ENCODE data around the gene EMP2. TPM values are rescaled to one million over a fixed set of nuclear protein-coding genes. Genes with fewer than 3 reads are reported as not detected.

EMP2 gene
- total RNA-seq, 2 donors from 2014 or later = 19.0 to 20.7 TPM

- peaks cover 9% of the 10 kb centered on the region for H3K4me1 ChIP-seq (ENCODE audit: control insufficient read depth, insufficient read depth, low read length)
- H3K27ac ChIP-seq (ENCODE audit: low read depth, low read length) = no peak overlapping the region
- no peak overlapping the region for H3K4me3 Mint-ChIP-seq
- no peak for TF ChIP-seq CTCF (conservative IDR thresholded peaks at IDR 0.05)
- no peak overlapping the region for H3K27ac Mint-ChIP-seq
- H3K36me3 Mint-ChIP-seq (ENCODE audit: low read depth) = no peaks in the 10 kb centered on the region
- H3K27me3 Mint-ChIP-seq (ENCODE audit: insufficient read depth) = peaks cover 4% of the 10 kb centered on the region
- no peaks in the 10 kb centered on the region for H3K27me3 ChIP-seq (ENCODE audit: control insufficient read depth, insufficient read depth, low read length, poor library complexity, severe bottlenecking)
- H3K9ac ChIP-seq (ENCODE audit: extremely low read depth, low read length, poor library complexity, severe bottlenecking) = no peak overlapping the region
- H3K9me3 Mint-ChIP-seq = peaks cover 8% of the 10 kb centered on the region
- H3K9me3 ChIP-seq (ENCODE audit: control insufficient read depth, low read length) = no peaks in the 10 kb centered on the region
- H3K4me3 ChIP-seq (ENCODE audit: low read length) = no peak overlapping the region
- peaks cover 11% of the 10 kb centered on the region for H3K4me1 Mint-ChIP-seq
- WGBS, 2 experiments (ENCODE audit: insufficient coverage in 1 of 2, insufficient read length in 1 of 2) = 91 to 93% methylated on average over 6 to 7 of the region's 7 CpGs
- no peaks in the 10 kb centered on the region for H3K36me3 ChIP-seq (ENCODE audit: control insufficient read depth, insufficient read depth, low read length)
- DNase-seq = no peak
Measured at GRCh38 chr16:10518479-10519041, 61.8 kb downstream of the EMP2 start.

GRCh38 chr16:10517868-10518267 lies 62.5 kb downstream of the EMP2 start:
- WGBS, 2 experiments (ENCODE audit: insufficient coverage in 1 of 2, insufficient read length in 1 of 2) = 90 to 94% methylated on average over 5 of the region's 5 CpGs
- no peak overlapping the region for H3K27ac Mint-ChIP-seq
- H3K36me3 ChIP-seq (ENCODE audit: control insufficient read depth, insufficient read depth, low read length) = no peaks in the 10 kb centered on the region
- H3K27me3 ChIP-seq (ENCODE audit: control insufficient read depth, insufficient read depth, low read length, poor library complexity, severe bottlenecking) = no peaks in the 10 kb centered on the region
- no peaks in the 10 kb centered on the region for H3K36me3 Mint-ChIP-seq (ENCODE audit: low read depth)
- no peak overlapping the region for H3K4me3 Mint-ChIP-seq
- TF ChIP-seq CTCF (conservative IDR thresholded peaks at IDR 0.05) = no peak
- no peak overlapping the region for H3K4me3 ChIP-seq (ENCODE audit: low read length)
- H3K4me1 ChIP-seq (ENCODE audit: control insufficient read depth, insufficient read depth, low read length) = peaks cover 13% of the 10 kb centered on the region
- no peaks in the 10 kb centered on the region for H3K9me3 ChIP-seq (ENCODE audit: control insufficient read depth, low read length)
- H3K9ac ChIP-seq (ENCODE audit: extremely low read depth, low read length, poor library complexity, severe bottlenecking) = no peak overlapping the region
- peaks cover 15% of the 10 kb centered on the region for H3K4me1 Mint-ChIP-seq
- DNase-seq = no peak
- H3K27me3 Mint-ChIP-seq (ENCODE audit: insufficient read depth) = peaks cover 11% of the 10 kb centered on the region
- H3K27ac ChIP-seq (ENCODE audit: low read depth, low read length) = no peak overlapping the region
- peaks cover 8% of the 10 kb centered on the region for H3K9me3 Mint-ChIP-seq

GRCh38 chr16:10514369-10515055 lies 65.9 kb downstream of the EMP2 start:
- no peaks in the 10 kb centered on the region for H3K36me3 ChIP-seq (ENCODE audit: control insufficient read depth, insufficient read depth, low read length)
- H3K27me3 ChIP-seq (ENCODE audit: control insufficient read depth, insufficient read depth, low read length, poor library complexity, severe bottlenecking) = no peaks in the 10 kb centered on the region
- WGBS, 2 experiments (ENCODE audit: insufficient coverage in 1 of 2, insufficient read length in 1 of 2) = 56 to 70% methylated on average over 5 to 6 of the region's 6 CpGs
- Mint-ChIP-seq H3K27ac (no peak overlapping the region), H3K27me3 (ENCODE audit: insufficient read depth) (peaks cover 30% of the 10 kb centered on the region), H3K4me1 (peaks cover 13% of the 10 kb centered on the region), H3K36me3 (ENCODE audit: low read depth) (no peaks in the 10 kb centered on the region), H3K9me3 (peaks cover 22% of the 10 kb centered on the region), H3K4me3 (no peak overlapping the region)
- H3K27ac ChIP-seq (ENCODE audit: low read depth, low read length) = no peak overlapping the region
- peaks cover 7% of the 10 kb centered on the region for H3K9me3 ChIP-seq (ENCODE audit: control insufficient read depth, low read length)
- no peak overlapping the region for H3K4me3 ChIP-seq (ENCODE audit: low read length)
- DNase-seq = peak; percentile 77
- TF ChIP-seq CTCF (conservative IDR thresholded peaks at IDR 0.05) = peak; percentile 87
- H3K4me1 ChIP-seq (ENCODE audit: control insufficient read depth, insufficient read depth, low read length) = peaks cover 13% of the 10 kb centered on the region
- no peak overlapping the region for H3K9ac ChIP-seq (ENCODE audit: extremely low read depth, low read length, poor library complexity, severe bottlenecking)
